Measurements from ENCODE around the gene EMILIN3. TPM values are rescaled to one million over a fixed set of nuclear protein-coding genes. Genes with fewer than 3 reads are reported as not detected.

EMILIN3 gene
- total RNA-seq, 6 experiments from 2014 or later: not detected

- H3K27ac Mint-ChIP-seq: no peak overlapping the region
- no peaks in the 10 kb centered on the region for H3K36me3 Mint-ChIP-seq (ENCODE audit: low read depth)
- H3K4me3 Mint-ChIP-seq: no peak overlapping the region
- DNase-seq: no peak
- H3K9me3 Mint-ChIP-seq: no peaks in the 10 kb centered on the region
- no peak for TF ChIP-seq CTCF (IDR thresholded peaks at IDR 0.05)
- H3K4me1 Mint-ChIP-seq (ENCODE audit: low read depth): no peaks in the 10 kb centered on the region; the same call in 1 of the 2 replicates
- peaks cover 37% of the 10 kb centered on the region for H3K27me3 Mint-ChIP-seq (ENCODE audit: insufficient read depth)
These were observed 14.1 kb upstream of the EMILIN3 start for GRCh38 chr20:41380551-41381193.

GRCh38 chr20:41379551-41379950, 12.9 kb upstream of the EMILIN3 start:
- Mint-ChIP-seq H3K4me1 (ENCODE audit: low read depth) (no peaks in the 10 kb centered on the region; the same call in 1 of the 2 replicates), H3K9me3 (no peaks in the 10 kb centered on the region), H3K36me3 (ENCODE audit: low read depth) (no peaks in the 10 kb centered on the region), H3K27ac (no peak overlapping the region), H3K4me3 (no peak overlapping the region), H3K27me3 (ENCODE audit: insufficient read depth) (peaks cover 40% of the 10 kb centered on the region)
- TF ChIP-seq CTCF (IDR thresholded peaks at IDR 0.05): no peak
- DNase-seq: no peak

GRCh38 chr20:41377275-41377674, 10.7 kb upstream of the EMILIN3 start:
- Mint-ChIP-seq H3K4me1 (ENCODE audit: low read depth) (no peaks in the 10 kb centered on the region; the same call in 1 of the 2 replicates), H3K36me3 (ENCODE audit: low read depth) (no peaks in the 10 kb centered on the region), H3K4me3 (no peak overlapping the region), H3K27ac (no peak overlapping the region), H3K9me3 (peaks cover 4% of the 10 kb centered on the region; the same call in 1 of the 2 replicates), H3K27me3 (ENCODE audit: insufficient read depth) (peaks cover 45% of the 10 kb centered on the region)
- no peak for DNase-seq
- no peak for TF ChIP-seq CTCF (IDR thresholded peaks at IDR 0.05)

- peaks cover 49% of the 10 kb centered on the region for H3K27me3 Mint-ChIP-seq (ENCODE audit: insufficient read depth)
- H3K36me3 Mint-ChIP-seq (ENCODE audit: low read depth): no peaks in the 10 kb centered on the region
- no peak for DNase-seq
These were observed 9.7 kb upstream of the EMILIN3 start for GRCh38 chr20:41376349-41376748.

GRCh38 chr20:41375846-41376245, 9.2 kb upstream of the EMILIN3 start:
- Mint-ChIP-seq H3K4me1 (ENCODE audit: low read depth) (no peaks in the 10 kb centered on the region; the same call in 1 of the 2 replicates), H3K4me3 (no peak overlapping the region), H3K27me3 (ENCODE audit: insufficient read depth) (peaks cover 48% of the 10 kb centered on the region), H3K36me3 (ENCODE audit: low read depth) (no peaks in the 10 kb centered on the region), H3K9me3 (peaks cover 4% of the 10 kb centered on the region; the same call in 1 of the 2 replicates), H3K27ac (no peak overlapping the region)
- TF ChIP-seq CTCF (IDR thresholded peaks at IDR 0.05): no peak
- DNase-seq: no peak

More at GRCh38 chr20:41376349-41376748, 9.7 kb upstream of the EMILIN3 start:
- no peak for TF ChIP-seq CTCF (IDR thresholded peaks at IDR 0.05)
- Mint-ChIP-seq H3K9me3 (peaks cover 4% of the 10 kb centered on the region; the same call in 1 of the 2 replicates), H3K4me1 (ENCODE audit: low read depth) (no peaks in the 10 kb centered on the region; the same call in 1 of the 2 replicates), H3K27ac (no peak overlapping the region), H3K4me3 (no peak overlapping the region)

Measured in HFFc6 (cell line).